H1 (cell line): ENCODE data around the gene RAD51B. TPM values are rescaled to one million over a fixed set of nuclear protein-coding genes. Genes with fewer than 3 reads are reported as not detected.

Experiments
- CTCF ChIA-PET: fragments of 300-600 bp; sonication (Branson Sonifier 250); formaldehyde crosslinking; loops from one replicate; lab custom pipeline; 2021; ENCODE audit not compliant: partially characterized antibody; lab: Charles Lee
- POLR2A ChIA-PET: fragments of 300-600 bp; sonication (Branson Sonifier 250); formaldehyde crosslinking; loops from one replicate; lab custom pipeline; 2021; ENCODE audit warnings: inconsistent platforms; ENCODE audit not compliant: partially characterized antibody; lab: Charles Lee
- DNase-seq, 2 experiments: peaks; one replicate each; pipeline versions ENCODE4 v3.0.0 to v3.0.0-alpha.2; 2010 to 2022; ENCODE audit warnings: low spot score in 2 of 2, low read depth in 1 of 2, mixed read lengths in 1 of 2
- FAIRE-seq: peaks from 2 replicates; lab custom pipeline; 2011; peaks lifted over from hg19 to GRCh38; lab: Jason Lieb, UNC
- H2AFZ ChIP-seq: 2 replicates; pipeline ENCODE4 v1.8.1; 2012; ENCODE audit warnings: low read length, inconsistent platforms
- H2AK5ac ChIP-seq: 2 replicates; pipeline ENCODE4 v1.6.1; 2013; ENCODE audit warnings: low read depth, low read length
- H2BK120ac ChIP-seq: replicated peaks from 2 replicates; pipeline ENCODE3; 2013; ENCODE audit warnings: low read depth, low read length, inconsistent platforms
- H2BK12ac ChIP-seq: 2 replicates; pipeline ENCODE4 v1.6.1; 2013; ENCODE audit warnings: low read depth, low read length
- H2BK15ac ChIP-seq: 2 replicates; pipeline ENCODE4 v1.6.1; 2013; ENCODE audit warnings: low read length
- H2BK20ac ChIP-seq: 2 replicates; pipeline ENCODE4 v1.6.1; 2013; ENCODE audit warnings: low read length
- H2BK5ac ChIP-seq: 2 replicates; pipeline ENCODE4 v1.6.1; 2013; ENCODE audit warnings: low read depth, low read length
- H3K14ac ChIP-seq: 2 replicates; pipeline ENCODE4 v1.6.1; 2013; ENCODE audit warnings: inconsistent platforms; ENCODE audit not compliant: insufficient read length
- H3K18ac ChIP-seq: 2 replicates; pipeline ENCODE4 v1.6.1; 2013; ENCODE audit warnings: low read length; ENCODE audit errors: extremely low read depth
- H3K23ac ChIP-seq: 2 replicates; pipeline ENCODE4 v1.6.1; 2013; ENCODE audit warnings: inconsistent platforms; ENCODE audit not compliant: insufficient read length
- H3K23me2 ChIP-seq: 2 replicates; pipeline ENCODE4 v1.6.1; 2013; ENCODE audit warnings: low read depth, low read length
- H3K27ac ChIP-seq: 2 replicates; pipeline ENCODE4 v1.6.1; 2011; ENCODE audit warnings: low read depth, low read length, inconsistent platforms
- H3K27me3 ChIP-seq, 4 experiments: replicated peaks in 1 of 4; 1 replicate in 1 of 4; 2 replicates in 3 of 4; pipeline versions ENCODE4 v1.6.1 to v1.8.1; 2011 to 2013; ENCODE audit warnings: low read length in 3 of 4, mild to moderate bottlenecking in 3 of 4, inconsistent platforms in 2 of 4, mixed read lengths in 2 of 4, moderate library complexity in 1 of 4; ENCODE audit not compliant: control insufficient read depth in 3 of 4, insufficient read depth in 3 of 4; ENCODE audit errors: extremely low read depth in 1 of 4
- H3K36me3 ChIP-seq, 4 experiments: 2 replicates each; pipeline versions ENCODE4 v1.6.1 to v1.8.1; 2011 to 2013; ENCODE audit warnings: mild to moderate bottlenecking in 4 of 4, low read length in 3 of 4, moderate library complexity in 2 of 4, control low read depth in 1 of 4, inconsistent platforms in 1 of 4; ENCODE audit not compliant: insufficient read depth in 4 of 4, control insufficient read depth in 2 of 4
- H3K4ac ChIP-seq: replicated peaks from 2 replicates; pipeline ENCODE3; 2013; ENCODE audit warnings: low read length, low read depth, mixed read lengths, inconsistent platforms; ENCODE audit not compliant: insufficient read length
- H3K4me1 ChIP-seq, 4 experiments: replicated peaks in 1 of 4; 1 replicate in 1 of 4; 2 replicates in 3 of 4; pipeline versions ENCODE4 v1.6.1 to v1.8.1; 2011 to 2013; ENCODE audit warnings: low read length in 3 of 4, inconsistent platforms in 2 of 4, mixed read lengths in 1 of 4; ENCODE audit not compliant: insufficient read depth in 4 of 4, control insufficient read depth in 3 of 4
- H3K4me2 ChIP-seq, 2 experiments: 2 replicates each; pipeline versions ENCODE4 v1.6.1 to v1.8.1; 2011 to 2013; ENCODE audit warnings: low read depth in 2 of 2, low read length in 2 of 2, control low read depth in 1 of 2, inconsistent platforms in 1 of 2, mild to moderate bottlenecking in 1 of 2; ENCODE audit not compliant: insufficient read depth in 1 of 2
- H3K4me3 ChIP-seq, 4 experiments: fragments of 200-600, 300-600 bp in 1 of 4; sonication (generic), shearing (Covaris generic), sonication (Bioruptor Twin) in 1 of 4; 2 replicates each; pipeline versions ENCODE4 v1.5.1 to v1.8.1; 2011 to 2016; ENCODE audit warnings: low read length in 4 of 4, low read depth in 3 of 4, control low read depth in 2 of 4, inconsistent platforms in 2 of 4, mild to moderate bottlenecking in 2 of 4, mixed read lengths in 1 of 4, moderate library complexity in 1 of 4; ENCODE audit not compliant: insufficient read depth in 2 of 4; ENCODE audit errors: extremely low read depth in 1 of 4
- H3K56ac ChIP-seq: replicated peaks from 2 replicates; pipeline ENCODE3; 2013; ENCODE audit warnings: low read depth, mild to moderate bottlenecking, mixed read lengths, low read length, inconsistent platforms; ENCODE audit not compliant: insufficient read length
- H3K79me1 ChIP-seq: 2 replicates; pipeline ENCODE4 v1.6.1; 2013; ENCODE audit warnings: low read depth, low read length, control low read depth
- H3K79me2 ChIP-seq, 2 experiments: 2 replicates each; pipeline versions ENCODE4 v1.6.1 to v1.8.1; 2012 to 2013; ENCODE audit warnings: low read length in 2 of 2, mild to moderate bottlenecking in 2 of 2, inconsistent platforms in 1 of 2; ENCODE audit not compliant: insufficient read depth in 2 of 2, control insufficient read depth in 1 of 2
- H3K9ac ChIP-seq, 4 experiments: replicated peaks in 1 of 4; 1 replicate in 1 of 4; 2 replicates in 3 of 4; pipeline versions ENCODE4 v1.6.1 to v1.8.1; 2011 to 2013; ENCODE audit warnings: low read depth in 3 of 4, low read length in 3 of 4, control low read depth in 2 of 4, mild to moderate bottlenecking in 2 of 4, moderate library complexity in 2 of 4, inconsistent platforms in 1 of 4; ENCODE audit errors: extremely low read depth in 1 of 4
- H3K9me3 ChIP-seq, 2 experiments: 2 replicates each; pipeline versions ENCODE4 v1.6.1 to v1.8.1; 2012 to 2013; ENCODE audit warnings: mild to moderate bottlenecking in 2 of 2, moderate library complexity in 2 of 2, control low read depth in 1 of 2, inconsistent platforms in 1 of 2, low read depth in 1 of 2, low read length in 1 of 2, mixed read lengths in 1 of 2; ENCODE audit not compliant: insufficient read depth in 2 of 2
- H4K20me1 ChIP-seq, 2 experiments: replicated peaks in 1 of 2; 2 replicates each; pipeline versions ENCODE3 to v1.8.1; 2011 to 2013; ENCODE audit warnings: inconsistent platforms in 2 of 2, low read length in 2 of 2, mild to moderate bottlenecking in 1 of 2; ENCODE audit not compliant: insufficient read depth in 2 of 2, control insufficient read depth in 1 of 2
- H4K5ac ChIP-seq: 2 replicates; pipeline ENCODE4 v1.6.1; 2013; ENCODE audit warnings: low read length, low read depth, mixed read lengths, inconsistent platforms; ENCODE audit not compliant: insufficient read length
- H4K8ac ChIP-seq: 2 replicates; pipeline ENCODE4 v1.8.0; 2013; ENCODE audit warnings: mild to moderate bottlenecking, moderate library complexity, low read length, inconsistent platforms; ENCODE audit not compliant: insufficient read depth; ENCODE audit errors: extremely low read depth
- H4K91ac ChIP-seq: replicated peaks from 2 replicates; pipeline ENCODE3; 2013; ENCODE audit warnings: low read length, mixed read lengths, inconsistent platforms; ENCODE audit not compliant: insufficient read length
- CREB1 ChIP-seq: IDR thresholded peaks from 2 replicates; pipeline ENCODE4 v1.6.1; 2012; ENCODE audit warnings: inconsistent platforms
- EP300 ChIP-seq, 2 experiments: IDR thresholded peaks; 1 replicate in 1 of 2; 2 replicates in 1 of 2; pipeline ENCODE4 v1.6.1; 2011 to 2012; ENCODE audit warnings: low read depth in 2 of 2, low read length in 2 of 2, mild to moderate bottlenecking in 2 of 2, borderline replicate concordance in 1 of 2, inconsistent platforms in 1 of 2, moderate library complexity in 1 of 2
- EZH2 ChIP-seq: fragments of 200-600 bp; sonication (generic); IDR thresholded peaks from 2 replicates; pipeline ENCODE4 v1.7.1; 2012; ENCODE audit warnings: low read depth, mild to moderate bottlenecking, moderate library complexity, low read length, inconsistent platforms; ENCODE audit not compliant: severe bottlenecking
- JUND ChIP-seq: IDR thresholded peaks from 2 replicates; pipeline ENCODE4 v1.6.1; 2011; ENCODE audit warnings: mild to moderate bottlenecking, improper control_type of control experiment, low read length
- NANOG ChIP-seq: IDR thresholded peaks from 2 replicates; pipeline ENCODE4 v1.6.1; 2011; ENCODE audit warnings: low read length, low read depth, mild to moderate bottlenecking, inconsistent platforms; ENCODE audit not compliant: insufficient read depth, poor library complexity, severe bottlenecking
- PHF8 ChIP-seq: fragments of 200-600 bp; sonication (generic); conservative IDR thresholded peaks from 2 replicates; pipeline ENCODE4 v1.7.1; 2012; ENCODE audit warnings: low read depth, mild to moderate bottlenecking, inconsistent platforms, low read length, moderate library complexity
- POU5F1 ChIP-seq: IDR thresholded peaks from 2 replicates; pipeline ENCODE4 v1.6.1; 2011; ENCODE audit warnings: low read depth, mild to moderate bottlenecking, low read length, moderate library complexity
- SIX5 ChIP-seq: IDR thresholded peaks from 2 replicates; pipeline ENCODE4 v1.6.1; 2011; ENCODE audit warnings: mild to moderate bottlenecking, low read depth, low read length
- SRF ChIP-seq: IDR thresholded peaks from 2 replicates; pipeline ENCODE4 v1.6.1; 2011; ENCODE audit warnings: mild to moderate bottlenecking, low read depth, low read length, moderate library complexity
- TBP ChIP-seq: IDR thresholded peaks from 2 replicates; pipeline ENCODE4 v1.6.1; 2011; ENCODE audit warnings: low read depth, low read length, improper control_type of control experiment
- TEAD4 ChIP-seq: IDR thresholded peaks from 2 replicates; pipeline ENCODE4 v1.6.1; 2012; ENCODE audit warnings: low read depth, low read length, inconsistent platforms, mixed read lengths
- WGBS, 2 experiments: shearing (Covaris generic) in 1 of 2; methylation state at CpG; one replicate each; pipeline versions ENCODE4 v1.1.6 to v1.1.7; 2013 to 2015; ENCODE audit warnings: low lambda C conversion rate in 2 of 2, mixed read lengths in 2 of 2, inconsistent platforms in 1 of 2, low coverage in 1 of 2, missing lambda C conversion rate in 1 of 2; ENCODE audit not compliant: insufficient replicate concordance in 2 of 2, insufficient coverage in 1 of 2, insufficient read length in 1 of 2; ENCODE audit errors: extremely low coverage in 1 of 2, missing lambda C conversion rate in 1 of 2; 5-methylcytosine and 5-hydroxymethylcytosine counted together
- polyA plus RNA-seq, 7 experiments: library from polyadenylated mRNA; depleted of rRNA in 3 of 7; stranded (reverse) in 5 of 7; unstranded in 2 of 7; fragments of >200 nt in 5 of 7; fragments of 200-250 nt in 2 of 7; gene quantifications; 1 replicate in 5 of 7; 2 replicates in 1 of 7; 4 replicates in 1 of 7; pipeline versions ENCODE4 v1.2.1 to v1.2.3, GENCODE V29; 2011 to 2013; ENCODE audit warnings: missing spikeins in 2 of 7, mixed read lengths in 2 of 7
- total RNA-seq: library from RNA; stranded (reverse); fragmentation: NEBNext Ultra II Directional; extraction: Animal tissue kit (Norgen Biotek cat#: 25700); gene quantifications from 2 replicates; pipeline ENCODE4 v1.2.1, GENCODE V29; 2021

Gene RAD51B
- total and polyA plus RNA-seq, 2 of the 8 experiments (the other 6 are each of a cell fraction or from before 2014, with no cell fraction given), result 3.9 to 14.9 TPM

GRCh38 chr14:68730811-68731425 lies 911.3 kb downstream of the RAD51B start:
- CTCF ChIA-PET, result interaction anchor here (0.8 to 5.8 kb wide), 8 partner anchors 13 to 642 kb away, joined by 3 to 50 read pairs (median 4); no protein-coding TSS in a partner anchor
- peak in 1 of 2 experiments; percentile 63 for DNase-seq
- no peaks in the 10 kb centered on the region for H3K36me3 ChIP-seq
- TF ChIP-seq NANOG (no peak), TBP (no peak), EZH2 (no peak), JUND (no peak), TEAD4 (no peak), CREB1 (no peak), SRF (no peak), POU5F1 (no peak), SIX5 (no peak), EP300 (IDR thresholded peaks at IDR 0.05; ENCODE audit: borderline replicate concordance in 1 of 2, low read depth in 2 of 2, low read length in 2 of 2) (no peak), PHF8 (no peak)

More at GRCh38 chr14:68730811-68731425, 911.3 kb downstream of the RAD51B start:
- POLR2A ChIA-PET, result interaction anchor here (0.6 to 2.2 kb wide), 5 partner anchors 10 to 62 kb away, joined by 3 to 16 read pairs (median 3); partner anchors contain the start of gene ZFP36L1
- Histone ChIP-seq H3K79me1 (no peaks in the 10 kb centered on the region), H2BK5ac (no peak overlapping the region), H2BK20ac (peak overlapping the region; percentile 25; the same call in 1 of the 2 replicates), H3K23me2 (no peaks in the 10 kb centered on the region; the same call in 1 of the 2 replicates), H3K18ac (no peak overlapping the region; the same call in 1 of the 2 replicates), H2AFZ (no peak overlapping the region), H3K79me2 (no peaks in the 10 kb centered on the region), H2BK120ac (no peak overlapping the region), H4K8ac (no peak overlapping the region), H2BK12ac (no peak overlapping the region; the same call in 1 of the 2 replicates), H3K56ac (no peak overlapping the region), H3K4me1 (peaks cover 4 to 12% (median 10%) of the 10 kb centered on the region in 4 experiments; a peak in 6 of 7 replicates), H2BK15ac (no peak overlapping the region), H4K20me1 (no peaks in the 10 kb centered on the region), H3K4me2 (peak overlapping the region; percentile 14 to 56; a peak in 3 of 4 replicates), H4K5ac (peak overlapping the region; percentile 12), H3K9me3 (no peaks in the 10 kb centered on the region), H3K27me3 (no peaks in the 10 kb centered on the region), H3K23ac (no peak overlapping the region), H3K14ac (no peak overlapping the region), H4K91ac (no peak overlapping the region), H2AK5ac (no peak overlapping the region), H3K4me3 (peak overlapping the region in 3 of 4 experiments; percentile 4 to 42 (median 26); a peak in 4 of 8 replicates), H3K9ac (no peak overlapping the region), H3K27ac (no peak overlapping the region; the same call in 1 of the 2 replicates), H3K4ac (no peak overlapping the region)
- 17% methylated on average over 7 of the region's 8 CpGs; no CpG with 5 or more reads in 1 of the 2 experiments for WGBS, 2 experiments
- FAIRE-seq, result no peak
